ENCODE data around the gene PCSK9. TPM values are rescaled to one million over a fixed set of nuclear protein-coding genes. Genes with fewer than 3 reads are reported as not detected.

Gene PCSK9
- total RNA-seq, 2 donors from 2014 or later, result 48.9 to 61.2 TPM

DNA sequence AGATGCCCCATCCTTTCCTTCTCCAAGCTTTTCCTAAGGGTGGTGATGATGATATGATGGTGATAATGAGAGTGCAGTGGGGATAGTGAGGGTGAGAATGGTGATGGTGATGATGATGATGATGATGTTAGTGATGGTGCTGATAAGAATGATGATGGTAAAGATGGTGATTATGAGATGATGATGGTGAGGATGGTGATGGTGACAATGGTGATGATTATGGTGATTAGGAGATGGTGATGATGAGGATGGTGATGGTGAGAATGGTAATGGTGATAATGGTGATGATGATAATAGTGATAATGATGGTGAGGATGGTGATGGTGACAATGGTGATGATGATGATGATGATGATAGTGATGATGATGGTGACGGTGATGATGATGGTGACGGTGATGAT, 36.7 kb upstream of the PCSK9 start:
- H3K4me3 ChIP-seq, result no peak overlapping the region
- no peak overlapping the region for H3K27ac ChIP-seq
- no peak overlapping the region for H3K9ac ChIP-seq (ENCODE audit: low read depth in 2 of 2, low read length in 2 of 2)
- no peak for DNase-seq
- H3K27me3 ChIP-seq, result no peaks in the 10 kb centered on the region
- H3K36me3 ChIP-seq, result no peaks in the 10 kb centered on the region
- TF ChIP-seq, protein P1, sequence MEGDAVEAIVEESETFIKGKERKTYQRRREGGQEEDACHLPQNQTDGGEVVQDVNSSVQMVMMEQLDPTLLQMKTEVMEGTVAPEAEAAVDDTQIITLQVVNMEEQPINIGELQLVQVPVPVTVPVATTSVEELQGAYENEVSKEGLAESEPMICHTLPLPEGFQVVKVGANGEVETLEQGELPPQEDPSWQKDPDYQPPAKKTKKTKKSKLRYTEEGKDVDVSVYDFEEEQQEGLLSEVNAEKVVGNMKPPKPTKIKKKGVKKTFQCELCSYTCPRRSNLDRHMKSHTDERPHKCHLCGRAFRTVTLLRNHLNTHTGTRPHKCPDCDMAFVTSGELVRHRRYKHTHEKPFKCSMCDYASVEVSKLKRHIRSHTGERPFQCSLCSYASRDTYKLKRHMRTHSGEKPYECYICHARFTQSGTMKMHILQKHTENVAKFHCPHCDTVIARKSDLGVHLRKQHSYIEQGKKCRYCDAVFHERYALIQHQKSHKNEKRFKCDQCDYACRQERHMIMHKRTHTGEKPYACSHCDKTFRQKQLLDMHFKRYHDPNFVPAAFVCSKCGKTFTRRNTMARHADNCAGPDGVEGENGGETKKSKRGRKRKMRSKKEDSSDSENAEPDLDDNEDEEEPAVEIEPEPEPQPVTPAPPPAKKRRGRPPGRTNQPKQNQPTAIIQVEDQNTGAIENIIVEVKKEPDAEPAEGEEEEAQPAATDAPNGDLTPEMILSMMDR (IDR thresholded peaks at IDR 0.05), result no peak
- intact Hi-C loops (cut with DNase I), result no loop called here
- no peaks in the 10 kb centered on the region for H3K4me1 ChIP-seq
- H3K9me3 ChIP-seq, result no peaks in the 10 kb centered on the region

DNA sequence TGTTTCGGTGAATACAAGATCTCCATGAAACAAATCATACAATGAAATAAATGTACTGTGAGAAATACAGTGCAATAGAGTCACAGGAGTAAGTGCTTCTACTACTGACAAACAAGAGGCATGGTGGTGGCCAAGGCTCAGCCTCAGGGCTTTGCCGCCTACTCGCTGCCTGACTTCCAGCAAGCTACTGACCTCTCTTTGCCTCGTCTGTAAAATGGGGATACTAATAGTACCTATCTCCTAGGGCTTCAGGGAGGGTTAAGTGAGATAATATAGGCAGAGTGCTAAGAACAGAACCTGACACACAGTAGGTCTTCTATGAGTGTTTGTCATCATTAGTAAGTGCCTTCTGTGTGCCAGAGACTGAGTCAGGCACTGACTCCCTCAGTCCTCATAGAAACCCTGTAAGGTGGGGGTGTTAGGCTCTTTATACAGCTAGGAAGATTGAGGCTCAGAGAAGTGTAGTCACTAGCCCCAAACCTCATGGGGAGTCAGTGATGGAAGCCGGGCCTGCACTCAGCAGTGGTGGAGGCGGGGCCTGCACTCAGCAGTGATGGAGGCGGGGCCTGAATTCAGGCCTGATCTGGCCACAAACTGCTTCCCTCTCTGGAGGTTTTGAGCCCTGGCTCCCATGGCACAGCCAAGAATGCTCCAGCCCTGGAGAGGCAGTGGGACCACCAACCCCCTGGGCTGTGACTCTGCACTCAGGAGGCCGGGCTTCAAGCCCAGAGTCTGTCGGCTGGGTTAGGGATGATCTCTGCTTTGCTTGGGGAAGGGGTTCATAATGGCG, 33.8 kb upstream of the PCSK9 start:
- H3K36me3 ChIP-seq, result no peaks in the 10 kb centered on the region
- TF ChIP-seq, protein P1 (IDR thresholded peaks at IDR 0.05), result no peak
- no peaks in the 10 kb centered on the region for H3K4me1 ChIP-seq
- H3K27ac ChIP-seq, result no peak overlapping the region
- intact Hi-C loops (cut with DNase I), result no loop called here
- H3K9me3 ChIP-seq, result no peaks in the 10 kb centered on the region
- no peaks in the 10 kb centered on the region for H3K27me3 ChIP-seq
- no peak overlapping the region for H3K9ac ChIP-seq (ENCODE audit: low read depth in 2 of 2, low read length in 2 of 2)
- no peak for DNase-seq
- H3K4me3 ChIP-seq, result no peak overlapping the region

- Histone ChIP-seq H3K4me3 (no peak overlapping the region), H3K9ac (ENCODE audit: low read depth in 2 of 2, low read length in 2 of 2) (no peak overlapping the region), H3K27me3 (no peaks in the 10 kb centered on the region), H3K9me3 (no peaks in the 10 kb centered on the region), H3K27ac (no peak overlapping the region), H3K4me1 (no peaks in the 10 kb centered on the region), H3K36me3 (no peaks in the 10 kb centered on the region)
- DNase-seq, result no peak
- TF ChIP-seq, protein P1 (IDR thresholded peaks at IDR 0.05), result no peak
- intact Hi-C loops (cut with DNase I), result no loop called here
These were observed 32.4 kb upstream of the PCSK9 start for GRCh38 chr1:55006931-55007330.

- no peaks in the 10 kb centered on the region for H3K27me3 ChIP-seq
- no peaks in the 10 kb centered on the region for H3K4me1 ChIP-seq
- H3K4me3 ChIP-seq, result no peak overlapping the region
- H3K36me3 ChIP-seq, result no peaks in the 10 kb centered on the region
- TF ChIP-seq, protein P1 (IDR thresholded peaks at IDR 0.05), result no peak
- no peak for DNase-seq
- H3K9me3 ChIP-seq, result no peaks in the 10 kb centered on the region
- no peak overlapping the region for H3K9ac ChIP-seq (ENCODE audit: low read depth in 2 of 2, low read length in 2 of 2)
- intact Hi-C loops (cut with DNase I), result no loop called here
- no peak overlapping the region for H3K27ac ChIP-seq
These were observed 31.7 kb upstream of the PCSK9 start for GRCh38 chr1:55007625-55008024.

DNA sequence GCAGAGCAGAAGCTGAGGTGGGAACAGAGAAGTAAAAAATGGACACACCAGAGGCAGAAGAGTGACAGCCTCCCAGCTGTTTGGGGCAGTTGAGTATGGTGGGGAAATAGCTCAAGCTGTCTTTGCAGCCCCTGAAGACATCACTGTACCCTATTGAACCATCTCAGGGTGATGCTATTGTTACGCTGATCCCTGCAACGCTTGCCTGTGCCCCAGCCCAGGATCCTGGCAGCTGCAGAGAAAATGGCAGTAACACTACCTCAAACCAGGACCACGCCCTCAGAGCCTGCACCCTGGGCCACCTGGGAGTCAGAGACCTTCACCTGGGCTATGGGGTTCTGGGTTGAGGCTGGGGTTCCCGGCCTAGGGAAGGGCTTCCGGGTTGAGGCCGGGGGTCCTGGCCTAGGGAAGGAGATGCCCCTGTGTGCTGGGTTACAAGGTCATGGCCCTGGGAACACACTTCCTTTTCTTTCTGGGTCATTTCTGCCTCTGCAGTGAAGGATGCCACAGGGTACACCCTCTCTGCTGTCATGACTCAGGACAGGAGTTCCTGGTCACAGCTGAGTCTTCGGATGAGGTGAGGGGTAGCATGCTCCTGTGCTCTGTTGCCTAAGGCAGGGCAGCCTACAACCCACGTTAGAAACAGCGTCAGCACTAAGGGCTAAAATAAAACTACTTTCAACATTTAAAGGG, 29.0 kb upstream of the PCSK9 start:
- intact Hi-C loops (cut with DNase I), result no loop called here
- TF ChIP-seq, protein P1 (IDR thresholded peaks at IDR 0.05), result no peak
- Histone ChIP-seq H3K9ac (ENCODE audit: low read depth in 2 of 2, low read length in 2 of 2) (no peak overlapping the region), H3K27ac (no peak overlapping the region), H3K9me3 (no peaks in the 10 kb centered on the region), H3K27me3 (no peaks in the 10 kb centered on the region), H3K36me3 (no peaks in the 10 kb centered on the region), H3K4me1 (no peaks in the 10 kb centered on the region), H3K4me3 (no peak overlapping the region)
- no peak for DNase-seq

Measured in colonic mucosa (tissue), 4 donors.